Left ventricle myocardium inferior (tissue), 1 donor: ENCODE results near the gene MDFIC. TPM values are rescaled to one million over a fixed set of nuclear protein-coding genes. Genes with fewer than 3 reads are reported as not detected.
A peak's percentile ranks its signal among the peaks of the same experiment; 100 is the strongest.

Source experiments
- DNase-seq: peaks from one replicate; pipeline ENCODE4 v3.0.0-alpha.2; 2020
- H3K27ac ChIP-seq: fragments of 200-600 bp; replicated peaks from 2 replicates; pipeline ENCODE4 v1.8.0; 2021
- H3K27me3 ChIP-seq: fragments of 200-600 bp; 2 replicates; pipeline ENCODE4 v1.8.0; 2021; ENCODE audit warnings: low read depth
- H3K36me3 ChIP-seq: fragments of 200-600 bp; 2 replicates; pipeline ENCODE4 v1.8.0; 2021
- H3K4me1 ChIP-seq: fragments of 200-600 bp; 2 replicates; pipeline ENCODE4 v1.8.0; 2021
- H3K4me3 ChIP-seq: fragments of 200-600 bp; 2 replicates; pipeline ENCODE4 v1.8.0; 2021; ENCODE audit warnings: mild to moderate bottlenecking, moderate library complexity
- H3K9me3 ChIP-seq: fragments of 200-600 bp; replicated peaks from 2 replicates; pipeline ENCODE4 v1.8.0; 2021
- CTCF ChIP-seq: fragments of 200-600 bp; IDR thresholded peaks from 2 replicates; pipeline ENCODE4 v1.8.0; 2021; ENCODE audit warnings: antibody characterized with exemption, mild to moderate bottlenecking, borderline replicate concordance
- intact Hi-C: fragments of 100-400 bp; cut with micrococcal nuclease; formaldehyde crosslinking; loops from one replicate; pipeline ENCODE4 v1.11.0; 2022
- total RNA-seq: library from RNA; stranded (reverse); fragmentation: NEBNext Ultra II Directional; extraction: Animal tissue kit (Norgen Biotek cat#: 25700); gene quantifications from one replicate; pipeline ENCODE4 v1.2.1, GENCODE V29; 2021
- donor health status: DM: no; HTN: yes; CAD: no; lungs with severe emphysema.

MDFIC gene
- total RNA-seq, 1 donor from 2014 or later: 26.5 TPM

- Histone ChIP-seq H3K27me3 (no peaks in the 10 kb centered on the region), H3K9me3 (no peaks in the 10 kb centered on the region), H3K4me1 (peaks cover 69% of the 10 kb centered on the region), H3K4me3 (peak overlapping the region; percentile 57), H3K36me3 (no peaks in the 10 kb centered on the region), H3K27ac (peak overlapping the region; percentile 78)
- DNase-seq: no peak
- TF ChIP-seq CTCF: no peak
- intact Hi-C loops: loop anchor here (10.0 kb wide), 1 partner anchor 55 kb away; the partner anchor contains the start of gene MDFIC
Observed at GRCh38 chr7:114979803-114980507, 58.1 kb downstream of the MDFIC start.

GRCh38 chr7:114981323-114981722 lies 59.4 kb downstream of the MDFIC start:
- Histone ChIP-seq H3K4me3 (no peak overlapping the region), H3K4me1 (peaks cover 70% of the 10 kb centered on the region)
- intact Hi-C loops: no loop called here

GRCh38 chr7:114985116-114985715 lies 63.3 kb downstream of the MDFIC start:
- Histone ChIP-seq H3K9me3 (no peaks in the 10 kb centered on the region), H3K36me3 (no peaks in the 10 kb centered on the region), H3K27ac (peak overlapping the region; percentile 80), H3K4me3 (no peak overlapping the region), H3K27me3 (no peaks in the 10 kb centered on the region), H3K4me1 (peaks cover 73% of the 10 kb centered on the region)
- intact Hi-C loops: no loop called here
- no peak for TF ChIP-seq CTCF
- DNase-seq: no peak

More at GRCh38 chr7:114981323-114981722, 59.4 kb downstream of the MDFIC start:
- Histone ChIP-seq H3K36me3 (no peaks in the 10 kb centered on the region), H3K27me3 (no peaks in the 10 kb centered on the region), H3K9me3 (no peaks in the 10 kb centered on the region), H3K27ac (peak overlapping the region; percentile 20)
- no peak for DNase-seq
- TF ChIP-seq CTCF: no peak

- peak overlapping the region; percentile 80 for H3K27ac ChIP-seq
- intact Hi-C loops: no loop called here
- H3K27me3 ChIP-seq: no peaks in the 10 kb centered on the region
- TF ChIP-seq CTCF: no peak
- peaks cover 3% of the 10 kb centered on the region for H3K9me3 ChIP-seq
- peaks cover 60% of the 10 kb centered on the region for H3K4me1 ChIP-seq
- no peak for DNase-seq
- no peaks in the 10 kb centered on the region for H3K36me3 ChIP-seq
- H3K4me3 ChIP-seq: no peak overlapping the region
Observed at GRCh38 chr7:114986190-114987180, 64.6 kb downstream of the MDFIC start.

- TF ChIP-seq CTCF: no peak
- Histone ChIP-seq H3K36me3 (no peaks in the 10 kb centered on the region), H3K9me3 (peaks cover 6% of the 10 kb centered on the region), H3K27me3 (no peaks in the 10 kb centered on the region), H3K4me3 (peak overlapping the region; percentile 2), H3K27ac (peak overlapping the region; percentile 80), H3K4me1 (peaks cover 55% of the 10 kb centered on the region)
- no peak for DNase-seq
- intact Hi-C loops: no loop called here
Observed at GRCh38 chr7:114988026-114988425, 66.1 kb downstream of the MDFIC start.
